HG03280 (cell line): ENCODE measurements around the gene MMRN2.
A peak's percentile ranks its signal among the peaks of the same experiment; 100 is the strongest.

Experiments
- ATAC-seq: cut with Tn5 transposase; IDR thresholded peaks from one replicate; pipeline ENCODE4 v1.9.1; 2021; ENCODE audit warnings: mild to moderate bottlenecking, moderate library complexity; ENCODE audit not compliant: unreplicated experiment

Gene MMRN2

DNA sequence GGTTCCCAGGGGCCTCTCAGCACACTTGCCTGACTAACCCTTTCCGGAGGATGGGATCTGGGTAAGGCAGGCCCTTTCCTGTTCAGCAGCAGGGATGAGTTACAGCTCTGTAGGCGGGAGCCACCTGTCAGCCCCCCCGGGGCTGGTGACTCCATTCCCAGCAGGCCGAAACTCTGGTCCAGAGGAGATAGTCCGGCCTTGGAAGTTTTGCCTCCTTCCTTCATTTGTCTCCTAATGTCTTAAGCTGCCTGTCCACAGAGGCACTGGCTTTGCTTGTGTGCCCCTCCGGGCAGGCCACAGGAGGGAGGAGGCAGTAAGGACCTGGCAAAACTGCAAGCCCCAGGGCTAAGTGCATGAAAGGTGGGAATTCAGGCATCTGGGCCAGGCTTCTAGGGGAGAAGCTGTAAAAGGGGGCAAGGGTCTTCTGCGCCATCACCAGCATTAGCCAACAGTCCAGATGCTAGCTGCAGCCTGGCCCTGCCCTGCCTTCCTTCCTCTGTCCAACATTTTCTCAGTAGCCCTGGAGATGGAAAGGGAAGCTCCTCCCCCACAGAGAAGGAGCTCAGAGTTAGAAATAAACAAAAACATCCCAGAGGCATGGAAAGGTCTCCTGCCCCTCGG, 12.1 kb upstream of the MMRN2 start:
- no peak for ATAC-seq

DNA sequence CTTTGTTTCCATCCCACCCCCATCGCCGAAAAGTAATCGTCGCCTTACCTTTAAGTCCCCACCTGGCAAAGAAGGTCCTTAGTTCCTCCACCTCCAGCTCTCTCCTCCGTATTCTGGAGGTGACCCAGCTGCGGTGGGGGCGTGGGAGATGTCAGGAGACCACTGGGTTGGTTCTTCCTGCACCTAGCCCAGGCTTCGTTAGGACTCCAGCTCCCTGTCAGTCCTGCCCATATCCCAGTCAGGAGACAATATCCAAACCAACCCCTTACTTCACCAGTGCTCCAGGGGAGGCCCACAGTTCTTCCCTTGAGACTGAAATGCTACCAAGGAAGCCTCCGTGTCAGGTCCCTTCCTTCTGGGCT, 11.6 kb upstream of the MMRN2 start:
- ATAC-seq, result no peak

DNA sequence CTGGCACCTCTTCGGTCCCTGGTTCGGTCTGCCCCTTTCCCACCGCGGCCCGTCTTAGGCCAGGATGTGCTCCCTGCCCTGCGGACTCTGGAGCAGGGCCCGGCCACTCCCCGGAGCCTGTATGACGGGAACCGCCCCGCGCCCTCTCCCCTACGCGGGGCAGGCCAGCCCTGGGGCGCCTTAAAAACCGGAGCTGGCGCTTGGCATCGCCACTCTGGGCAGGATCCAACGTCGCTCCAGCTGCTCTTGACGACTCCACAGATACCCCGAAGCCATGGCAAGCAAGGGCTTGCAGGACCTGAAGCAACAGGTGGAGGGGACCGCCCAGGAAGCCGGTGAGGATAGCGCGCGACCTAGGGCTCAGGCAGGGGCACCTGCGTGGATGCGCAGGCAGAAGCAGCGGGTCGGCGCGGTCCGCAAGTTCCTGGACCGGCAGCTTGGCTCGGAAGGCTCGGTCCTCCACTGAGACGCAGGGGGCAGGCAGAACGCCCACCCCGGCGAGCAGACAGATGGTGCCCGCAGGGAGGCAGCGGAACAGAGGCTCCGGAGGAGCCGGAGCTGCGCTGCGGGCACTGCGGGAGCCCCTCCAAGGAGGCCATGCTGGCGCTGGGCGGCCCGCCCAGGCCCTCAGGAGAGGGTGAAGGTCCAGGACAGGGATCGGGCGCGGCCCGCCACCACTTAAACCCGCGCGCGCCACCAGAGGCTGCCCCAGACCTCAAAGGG, 11.0 kb upstream of the MMRN2 start, which contains the start of gene ADIRF:
Gene ADIRF (plus strand): TSS at position 212 of the 723 bp plus-strand sequence. CDS start 63 bp downstream, at position 275.
- ATAC-seq, result no peak

DNA sequence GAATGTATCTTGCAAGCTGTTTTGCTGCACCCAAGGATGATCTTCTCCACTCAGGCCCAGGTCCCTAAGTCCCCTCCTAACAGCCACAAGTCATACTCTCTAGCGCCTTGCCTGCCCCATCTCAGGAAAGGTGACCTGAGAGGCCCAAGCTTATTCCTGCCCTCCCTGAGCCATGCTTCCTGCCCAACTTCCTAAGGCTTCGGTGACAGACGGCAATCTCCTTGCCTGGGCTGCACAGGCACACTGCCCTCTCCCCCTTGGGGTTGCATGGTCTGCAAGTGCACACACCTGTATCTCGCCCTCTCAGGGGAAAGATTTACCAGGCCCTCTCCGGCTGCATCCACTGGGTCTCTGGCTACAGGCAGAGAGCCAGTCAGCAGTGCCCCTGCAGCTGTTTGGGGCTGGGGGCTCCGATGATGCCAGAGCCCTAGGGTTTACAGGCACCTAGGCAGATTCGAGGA, 10.1 kb upstream of the MMRN2 start:
- ATAC-seq, result no peak

DNA sequence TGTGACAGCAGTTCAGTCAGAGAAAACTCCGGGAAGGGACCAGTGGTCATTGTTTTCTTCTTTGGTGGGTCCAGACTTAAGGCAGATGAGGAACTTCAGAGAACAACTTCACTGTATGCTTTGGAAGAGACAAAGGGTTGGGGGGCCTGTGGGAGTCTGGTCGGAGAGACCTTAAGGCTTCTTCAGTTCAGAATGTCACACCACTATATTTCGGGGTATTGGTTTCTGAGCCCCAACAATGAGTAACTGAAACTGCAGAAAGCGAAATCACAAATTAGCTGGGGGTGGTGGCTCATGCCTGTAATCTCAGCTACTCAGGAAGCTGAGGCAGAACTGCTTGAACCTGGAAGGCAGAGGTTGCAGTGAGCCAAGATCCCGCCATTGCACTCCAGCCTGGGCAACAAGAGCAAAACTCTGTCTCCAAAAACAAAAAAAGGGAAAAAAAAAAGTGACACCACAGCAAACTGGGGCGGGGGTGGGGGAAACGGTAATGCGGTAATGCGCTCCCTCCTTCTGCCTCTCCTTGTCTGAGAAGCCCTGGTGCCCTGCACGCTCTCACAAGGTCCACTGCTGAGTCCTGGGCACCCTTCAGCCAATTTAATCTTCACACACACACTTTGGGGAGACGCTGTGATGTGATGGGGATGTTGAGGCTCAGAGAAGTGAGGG, 8.7 kb upstream of the MMRN2 start:
- ATAC-seq, result peak; percentile 41

DNA sequence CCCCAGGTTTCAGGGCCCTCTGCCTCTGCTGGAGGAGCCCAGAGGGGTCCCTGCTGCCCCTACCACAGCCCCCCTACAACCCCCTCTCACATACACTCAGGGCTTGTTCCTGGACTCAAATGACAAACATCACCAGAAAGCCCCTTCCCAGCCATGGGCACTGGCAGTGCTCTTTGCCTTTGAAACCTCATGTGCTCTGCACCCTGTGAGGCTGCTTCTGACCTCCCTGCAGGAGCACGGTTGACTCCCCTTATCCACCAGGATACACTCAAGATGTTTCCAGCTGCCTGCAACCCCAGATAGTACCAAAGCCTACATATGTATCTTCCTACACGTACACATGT, 7.4 kb upstream of the MMRN2 start:
- no peak for ATAC-seq

DNA sequence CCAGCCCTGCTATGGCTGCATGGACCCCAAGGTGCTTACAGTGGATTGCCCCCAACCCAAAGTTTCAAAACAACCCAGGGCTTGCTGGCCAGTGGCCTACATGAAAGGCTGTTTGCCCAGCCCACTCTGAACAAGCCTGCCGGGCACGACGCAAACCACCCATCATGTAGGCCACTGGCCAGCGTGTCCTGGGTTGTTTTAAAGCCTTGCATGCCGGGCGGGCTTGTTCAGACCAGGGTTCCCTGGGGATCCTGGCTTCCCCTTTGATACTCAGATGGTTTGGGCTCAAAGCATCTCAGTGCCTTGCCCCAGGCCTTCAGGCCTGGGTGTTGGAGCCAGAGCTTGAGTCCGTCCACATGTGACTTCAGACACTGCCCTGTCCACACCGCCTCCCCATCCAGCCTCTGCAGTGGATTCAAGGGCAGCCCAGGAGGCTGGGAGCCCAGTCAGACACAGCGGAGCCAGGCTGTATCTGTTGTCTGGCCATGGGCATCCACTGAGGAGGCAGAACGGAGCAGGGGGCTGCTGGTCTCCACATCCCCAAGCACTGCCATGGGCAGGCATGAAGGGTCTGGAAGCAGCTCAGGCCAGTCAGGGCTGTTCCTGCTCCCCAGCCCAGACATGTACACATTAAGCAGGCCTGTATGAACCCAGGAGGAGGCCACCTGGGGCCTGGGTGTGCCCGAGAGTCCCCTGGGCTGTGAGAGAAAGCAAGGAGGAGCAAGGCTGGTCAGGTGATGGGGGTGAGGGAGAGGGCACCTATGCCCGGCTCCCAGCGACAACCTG, 6.8 kb upstream of the MMRN2 start:
- no peak for ATAC-seq

DNA sequence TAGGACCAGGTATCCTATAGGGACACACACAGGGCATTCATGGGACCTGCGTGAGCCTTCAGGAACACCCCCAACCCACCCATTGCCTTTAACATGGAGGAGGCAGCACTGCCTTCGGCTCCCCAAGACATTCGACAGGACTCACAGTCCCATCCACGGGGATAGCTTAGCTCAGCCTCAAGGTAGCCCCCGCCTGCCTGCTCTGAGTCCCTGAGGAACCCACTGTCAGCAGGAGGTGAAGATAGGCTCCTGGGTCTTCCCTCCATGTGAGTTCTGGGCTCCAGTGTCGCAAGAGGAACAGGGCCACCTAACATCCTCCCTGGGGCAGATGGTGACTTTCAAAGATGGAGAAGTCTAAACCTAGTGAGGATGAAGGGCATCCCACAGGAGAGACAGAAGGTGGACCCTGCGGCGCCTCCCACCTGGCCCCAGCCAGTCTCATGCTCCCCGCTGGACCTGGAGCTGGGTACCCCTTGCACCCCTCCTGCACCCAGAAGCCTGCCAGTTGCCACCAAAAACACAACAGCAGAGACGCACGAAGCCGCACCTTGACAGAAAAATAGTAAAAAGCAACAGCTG, 6.0 kb upstream of the MMRN2 start:
- no peak for ATAC-seq

DNA sequence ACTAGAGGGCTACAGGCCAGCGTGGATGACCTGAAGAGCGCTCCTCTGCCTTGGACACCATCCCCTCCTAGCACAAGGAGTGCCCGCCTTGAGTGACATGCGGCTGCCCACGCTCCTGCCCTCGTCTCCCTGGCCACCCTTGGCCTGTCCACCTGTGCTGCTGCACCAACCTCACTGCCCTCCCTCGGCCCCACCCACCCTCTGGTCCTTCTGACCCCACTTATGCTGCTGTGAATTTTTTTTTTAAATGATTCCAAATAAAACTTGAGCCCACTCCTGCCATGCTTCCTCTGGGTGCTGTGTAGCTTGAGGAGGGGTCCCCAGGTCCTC, 5.5 kb upstream of the MMRN2 start:
- no peak for ATAC-seq

DNA sequence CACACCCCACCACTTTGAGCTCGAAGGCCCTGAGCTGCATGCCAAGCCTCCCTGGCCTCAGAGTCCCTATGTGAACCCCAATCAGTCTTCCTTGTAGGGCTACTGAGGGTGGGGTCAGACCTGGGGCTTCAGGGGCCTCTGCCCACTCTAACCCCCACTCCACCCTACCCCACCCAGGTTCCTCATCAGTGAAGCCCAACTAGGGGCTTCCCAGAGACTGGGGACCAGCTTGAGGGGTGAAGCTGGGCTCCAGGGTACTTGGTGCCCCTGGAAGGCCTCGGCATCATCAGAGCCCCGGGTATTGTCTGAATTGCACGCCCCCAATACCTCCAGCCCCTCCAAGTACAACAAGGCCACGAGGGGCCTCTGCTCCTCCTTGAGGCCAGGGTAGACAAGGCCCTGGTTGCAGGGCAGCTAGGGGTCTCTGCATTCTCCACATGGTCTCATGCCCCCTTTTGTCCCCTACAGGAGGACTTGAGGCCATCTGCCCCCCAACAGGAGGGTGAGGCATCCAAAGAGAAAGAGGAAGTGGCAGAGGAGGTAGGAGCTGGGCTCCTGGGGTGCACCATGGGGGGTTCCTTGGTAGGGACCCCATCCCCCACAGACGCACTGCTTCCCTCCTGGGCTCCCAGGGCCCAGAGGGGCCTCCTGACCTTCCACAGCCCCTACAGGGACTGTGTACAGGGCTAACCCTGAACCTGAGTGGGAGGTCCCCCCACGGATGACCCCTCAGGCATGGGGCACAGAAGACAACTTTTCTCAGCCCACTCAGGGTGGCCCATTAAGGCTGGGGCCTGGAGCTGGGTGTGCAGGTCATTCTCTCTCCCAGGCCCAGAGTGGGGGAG, 4.9 kb upstream of the MMRN2 start:
- no peak for ATAC-seq

DNA sequence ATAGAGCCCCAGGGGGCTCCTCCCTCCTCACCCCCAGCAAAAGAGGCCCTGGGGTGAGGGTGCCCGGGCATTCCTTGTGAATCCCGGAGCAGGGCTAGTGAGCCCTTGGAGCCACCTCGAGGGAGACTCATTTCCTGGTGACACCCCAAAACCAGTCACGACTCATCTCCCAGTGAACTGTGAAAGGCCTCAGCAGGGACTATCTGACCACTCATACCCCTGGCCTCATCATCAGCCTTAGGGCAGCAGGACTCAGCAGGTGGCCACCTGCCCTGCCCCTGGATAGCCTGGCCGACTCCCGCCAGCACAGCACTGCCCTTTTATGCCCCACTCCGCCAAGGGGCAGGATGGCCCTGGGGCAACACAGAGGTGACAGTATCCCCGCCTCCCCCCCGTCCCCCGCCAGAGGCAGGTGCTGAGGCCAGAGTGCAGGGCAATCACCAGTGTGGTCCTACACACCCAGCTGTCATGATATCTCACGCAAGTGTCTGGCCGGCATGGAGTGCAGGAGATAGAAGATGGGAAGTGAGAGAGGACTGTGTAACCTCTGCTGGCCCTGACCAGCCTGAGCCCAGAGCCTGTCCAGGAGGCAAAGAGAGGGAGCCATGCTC, 4.2 kb upstream of the MMRN2 start:
- no peak for ATAC-seq

DNA sequence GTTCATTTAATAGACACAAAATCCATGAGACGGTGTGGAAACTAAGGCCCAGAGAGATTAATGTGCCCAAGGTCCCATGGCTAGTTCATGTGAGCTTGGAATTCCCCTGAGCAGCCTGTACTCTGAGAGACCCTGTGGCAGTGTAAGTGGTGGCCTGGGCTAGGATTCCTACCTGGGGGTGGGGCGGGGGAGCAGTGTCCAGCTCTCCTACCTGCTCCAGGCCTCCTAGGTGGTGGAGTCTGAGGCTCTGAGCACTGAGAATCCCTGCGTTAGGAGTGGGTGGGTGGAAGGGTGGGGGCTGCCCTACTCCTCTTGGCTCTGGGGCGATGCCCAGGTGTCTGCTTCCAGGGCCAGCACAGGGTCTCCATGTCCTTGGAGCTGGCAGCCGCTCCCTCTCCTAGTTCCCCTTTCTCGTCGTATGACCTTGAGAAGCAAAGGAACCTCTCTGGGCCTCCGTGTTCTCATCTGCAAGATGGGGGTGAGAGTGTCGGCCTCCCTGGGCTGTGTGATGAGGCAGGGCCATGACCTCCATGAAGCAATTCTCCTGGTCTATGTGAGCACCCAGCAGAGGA, 3.5 kb upstream of the MMRN2 start:
- ATAC-seq, result no peak

DNA sequence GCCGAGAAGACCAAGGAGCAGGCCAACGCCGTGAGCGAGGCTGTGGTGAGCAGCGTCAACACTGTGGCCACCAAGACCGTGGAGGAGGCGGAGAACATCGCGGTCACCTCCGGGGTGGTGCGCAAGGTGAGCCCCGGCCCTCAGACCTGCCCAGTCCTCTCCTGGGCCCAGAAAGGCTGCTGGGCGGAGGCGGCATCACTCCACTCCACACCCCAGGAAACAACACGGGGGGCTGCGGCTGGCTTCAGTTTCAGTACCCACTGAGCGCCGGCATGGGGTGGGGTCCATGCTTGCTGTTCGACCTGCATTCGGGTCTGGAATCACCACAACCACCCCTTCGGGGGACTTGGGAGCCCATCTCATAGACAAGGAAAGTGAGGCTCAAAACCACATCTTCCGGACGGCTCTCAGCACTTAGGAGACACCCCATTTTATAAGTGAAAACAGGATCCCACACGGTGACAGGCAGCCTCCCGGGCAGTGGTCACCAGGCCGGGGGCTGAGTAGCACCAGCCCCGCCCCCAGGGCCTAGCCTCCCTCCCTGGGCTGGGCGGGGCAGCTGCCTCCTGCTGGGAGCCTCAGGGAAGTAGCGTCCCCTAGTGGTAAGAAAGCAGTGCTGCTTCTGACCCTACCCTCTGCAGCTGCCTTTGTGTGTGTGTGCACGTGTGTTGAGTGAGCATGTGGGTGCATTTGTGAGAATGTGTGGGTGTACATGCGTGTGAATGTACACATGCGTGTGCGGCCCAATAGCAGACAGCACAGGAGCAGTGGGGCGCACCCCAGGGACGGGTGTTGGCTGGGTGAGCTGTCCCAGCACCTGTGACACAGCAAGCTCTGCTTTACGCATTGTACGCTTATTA, 2.8 kb upstream of the MMRN2 start:
- peak; percentile 75 for ATAC-seq

DNA sequence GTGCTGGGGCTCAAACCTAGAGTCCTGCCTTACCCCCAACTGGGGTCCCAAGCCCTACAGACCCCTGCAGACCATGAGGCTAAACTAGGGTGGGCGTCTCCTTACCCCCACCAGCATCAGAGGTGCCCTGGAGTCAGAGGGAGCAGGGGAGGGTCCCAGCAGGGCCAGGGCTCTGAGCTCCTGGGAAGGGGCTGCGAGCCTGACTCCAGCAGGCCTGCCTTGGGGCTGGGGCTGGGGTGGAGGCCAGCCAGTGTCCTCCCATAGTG, 2.3 kb upstream of the MMRN2 start:
- ATAC-seq, result no peak

DNA sequence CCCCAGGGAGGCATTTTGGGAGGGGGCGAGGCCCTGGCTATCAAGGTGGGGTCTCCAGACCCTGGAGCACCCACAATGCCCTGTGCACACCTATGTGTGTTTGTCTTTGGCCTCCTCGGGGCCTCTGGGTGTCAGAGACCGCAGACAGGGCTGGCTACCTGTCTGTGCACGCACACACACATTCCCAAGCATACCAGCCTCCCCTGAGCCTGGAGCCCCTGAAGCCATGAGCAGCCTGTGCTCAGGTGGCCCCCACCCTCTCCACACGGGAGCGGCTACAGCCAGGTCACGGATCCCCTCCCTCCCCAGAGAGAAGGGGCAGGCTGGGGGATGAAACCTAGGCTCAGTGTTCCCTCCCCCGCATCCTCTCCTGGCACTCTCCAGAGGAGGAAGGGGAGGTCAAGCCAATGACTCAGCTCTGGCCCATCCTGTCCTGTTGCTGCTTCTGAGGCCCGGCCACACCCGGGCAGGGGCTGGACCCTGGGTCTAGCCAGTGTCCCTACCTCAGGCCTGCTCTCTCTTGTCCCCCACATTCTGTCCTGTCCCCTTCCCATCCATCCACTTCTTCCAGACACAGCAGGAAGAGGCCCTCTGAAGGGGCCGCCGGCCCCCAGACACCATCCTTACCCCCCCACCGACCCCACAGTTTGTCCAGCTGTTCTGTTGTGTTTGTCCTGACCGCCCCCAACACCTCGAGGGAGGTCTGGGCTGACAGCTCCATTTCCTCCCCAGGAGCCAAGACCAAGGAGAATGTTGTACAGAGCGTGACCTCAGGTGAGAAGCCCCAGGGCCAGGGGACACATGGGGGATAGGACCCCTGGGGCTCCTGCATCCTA, 1.7 kb upstream of the MMRN2 start:
- ATAC-seq, result no peak

DNA sequence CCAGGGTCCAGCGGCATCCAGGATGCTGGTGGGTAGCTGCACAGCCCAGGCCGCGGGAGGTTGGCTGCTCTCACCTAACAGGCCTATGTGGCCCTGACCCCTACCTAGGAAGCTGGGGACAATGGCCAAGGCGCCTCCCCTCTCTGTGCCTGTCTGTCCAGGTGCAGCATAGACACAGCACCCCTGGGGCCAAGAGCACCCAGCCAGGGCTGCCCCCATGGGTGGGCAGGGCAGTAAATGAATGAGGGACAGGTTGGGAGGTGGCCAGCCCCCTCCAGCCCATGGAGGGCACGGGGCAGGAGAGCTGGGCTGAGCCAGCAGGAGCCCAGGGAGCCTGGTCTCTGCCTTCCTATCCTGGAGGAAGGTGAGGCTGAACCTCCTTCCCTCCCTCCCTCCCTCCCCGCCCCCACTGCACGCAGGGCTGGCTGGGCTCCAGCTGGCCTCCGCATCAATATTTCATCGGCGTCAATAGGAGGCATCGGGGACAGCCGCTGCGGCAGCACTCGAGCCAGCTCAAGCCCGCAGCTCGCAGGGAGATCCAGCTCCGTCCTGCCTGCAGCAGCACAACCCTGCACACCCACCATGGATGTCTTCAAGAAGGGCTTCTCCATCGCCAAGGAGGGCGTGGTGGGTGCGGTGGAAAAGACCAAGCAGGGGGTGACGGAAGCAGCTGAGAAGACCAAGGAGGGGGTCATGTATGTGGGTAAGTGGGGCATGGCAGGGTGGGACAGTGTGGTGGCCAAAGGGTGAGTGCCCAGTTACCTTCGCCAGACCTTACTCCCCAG, 893 bp upstream of the MMRN2 start, which contains the start of gene SNCG:
Gene SNCG (plus strand): TSS at position 484 of the 785 bp plus-strand sequence. CDS start 99 bp downstream, at position 583.
- no peak for ATAC-seq

DNA sequence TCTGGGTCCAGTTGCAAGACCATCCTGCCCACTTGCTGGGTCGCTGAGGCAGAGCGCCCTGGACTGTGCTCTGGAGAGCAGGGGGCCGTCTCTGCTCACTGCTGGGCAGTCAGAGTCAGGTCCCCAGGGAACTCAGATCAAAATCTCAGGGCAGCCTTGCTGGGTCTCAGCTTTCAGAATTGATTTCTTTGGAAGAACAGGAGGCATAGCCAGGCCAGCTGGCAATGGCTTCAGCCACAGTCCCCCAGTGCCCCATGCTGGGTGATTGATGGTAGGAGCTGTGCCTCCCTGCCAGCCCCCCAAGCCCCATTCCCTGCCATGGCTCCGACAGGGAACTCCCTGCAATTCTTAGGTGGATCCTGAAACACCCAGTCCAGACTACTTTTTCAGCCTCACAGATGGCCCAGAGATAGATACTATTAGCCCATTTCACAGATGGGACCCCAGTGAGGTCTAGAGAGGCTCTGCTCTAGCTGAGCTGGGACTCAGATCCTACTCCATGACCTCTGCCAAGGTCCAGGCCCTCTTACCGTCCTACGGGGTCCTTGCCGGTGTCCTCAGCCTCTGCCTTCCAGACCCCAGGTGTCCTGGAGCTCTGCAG, 467 bp downstream of the MMRN2 start:
- no peak for ATAC-seq
